B cell (primary cell): ENCODE measurements around the gene CASKIN1.

Source experiments
- CTCF ChIP-seq: fragments of 200-600 bp; IDR thresholded peaks from one replicate; pipeline ENCODE4 v1.8.0; 2022; ENCODE audit warnings: antibody characterized with exemption, mild to moderate bottlenecking
- EZH2 ChIP-seq: IDR thresholded peaks from 2 replicates; pipeline ENCODE4 v1.6.1; 2012; ENCODE audit warnings: borderline replicate concordance, low read depth, mild to moderate bottlenecking, moderate library complexity, low read length; ENCODE audit not compliant: insufficient read depth, poor library complexity, severe bottlenecking

GRCh38 chr16:2180461-2180860, 15.9 kb downstream of the CASKIN1 start:
- TF ChIP-seq CTCF (no peak), EZH2 (no peak)
